ENCODE measurements around the gene CDKL2. TPM values are rescaled to one million over a fixed set of nuclear protein-coding genes. Genes with fewer than 3 reads are reported as not detected.

The CDKL2 gene
- total RNA-seq, 1 donor from 2014 or later, result under 0.01 TPM

DNA sequence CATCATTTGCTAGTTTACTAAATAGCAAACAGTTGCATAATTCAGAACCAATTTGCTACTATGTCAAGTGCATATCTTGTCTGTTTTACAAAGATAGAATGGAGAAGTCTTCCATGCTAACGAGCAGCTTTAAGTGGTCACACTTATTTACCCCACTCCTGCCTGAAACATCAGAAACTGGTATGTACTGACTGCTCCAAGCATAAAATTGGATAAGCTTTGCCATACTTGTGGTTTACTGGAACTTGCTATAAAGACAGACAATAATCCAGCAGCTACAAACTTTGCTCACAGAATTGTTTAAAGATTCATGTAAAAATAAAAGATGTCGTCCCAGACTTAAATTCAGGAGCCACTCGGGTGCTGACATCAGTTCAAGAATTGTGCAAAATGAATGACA, 13.3 kb upstream of the CDKL2 start:
- no peak for DNase-seq (ENCODE audit: low read depth in 2 of 2)

DNA sequence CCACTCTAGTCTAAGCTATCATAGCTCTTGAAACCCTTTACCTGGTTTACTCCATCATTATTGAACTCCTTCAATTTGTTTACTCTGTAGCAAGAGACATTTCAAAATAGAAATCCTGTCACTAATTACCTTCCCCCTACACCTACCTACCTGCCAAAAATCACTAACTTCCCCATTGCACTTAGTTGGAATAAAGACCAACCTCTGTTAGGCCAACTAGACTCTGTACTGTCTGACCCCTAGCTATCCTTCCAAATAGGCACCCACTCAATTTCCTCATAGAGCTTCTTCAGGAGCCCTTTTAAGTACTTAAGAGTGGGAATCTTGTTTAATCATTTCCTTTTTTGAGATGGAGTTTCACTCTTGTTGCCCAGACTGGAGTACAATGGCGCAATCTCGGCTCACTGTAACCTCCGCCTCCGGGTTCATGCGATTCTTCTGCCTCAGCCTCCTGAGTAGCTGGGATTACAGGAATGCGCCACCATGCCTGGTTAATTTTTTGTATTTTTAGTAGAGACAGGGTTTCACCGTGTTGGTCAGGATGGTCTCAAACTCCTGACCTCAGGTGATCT, 8.9 kb upstream of the CDKL2 start:
- no peak for DNase-seq (ENCODE audit: low read depth in 2 of 2)

DNA sequence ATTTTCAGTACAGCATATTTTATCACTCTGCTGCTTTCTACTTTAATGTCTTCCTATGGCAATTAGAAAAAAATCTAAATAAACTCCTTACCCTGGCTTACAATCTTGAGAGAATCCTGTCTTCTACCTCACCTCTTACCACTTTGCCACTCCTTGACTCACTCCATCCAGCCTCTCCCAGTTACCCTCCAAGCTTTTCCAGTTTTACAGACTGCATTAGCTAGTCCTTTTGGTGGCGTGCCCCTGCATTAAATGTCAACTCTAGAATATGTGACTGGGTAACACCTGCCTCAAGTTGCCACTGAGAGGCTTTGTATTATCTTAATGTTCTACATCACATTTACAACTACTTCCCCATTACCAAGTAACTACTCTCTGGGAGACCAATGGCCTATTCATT, 7.5 kb upstream of the CDKL2 start:
- DNase-seq (ENCODE audit: low read depth in 2 of 2), result no peak

DNA sequence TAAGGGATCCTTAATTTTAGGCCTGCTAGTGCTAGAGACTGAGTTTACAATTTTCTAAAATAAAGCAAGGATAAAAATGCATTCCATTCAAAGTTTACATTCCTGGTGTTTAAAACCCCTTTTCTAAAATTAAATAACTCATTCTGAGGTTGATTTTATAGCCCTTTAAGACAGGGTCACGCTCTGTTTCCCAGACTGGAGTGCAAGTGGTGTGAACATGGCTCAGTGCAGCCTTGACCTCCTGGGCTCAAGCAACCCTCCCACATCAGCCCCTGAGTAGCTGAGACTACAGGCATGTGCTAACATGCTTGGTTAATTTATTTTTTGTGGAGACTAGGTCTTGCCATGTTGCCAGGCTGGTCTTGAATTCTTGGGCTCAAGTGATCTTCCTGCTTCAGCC, 6.8 kb upstream of the CDKL2 start:
- no peak for DNase-seq (ENCODE audit: low read depth in 2 of 2)

DNA sequence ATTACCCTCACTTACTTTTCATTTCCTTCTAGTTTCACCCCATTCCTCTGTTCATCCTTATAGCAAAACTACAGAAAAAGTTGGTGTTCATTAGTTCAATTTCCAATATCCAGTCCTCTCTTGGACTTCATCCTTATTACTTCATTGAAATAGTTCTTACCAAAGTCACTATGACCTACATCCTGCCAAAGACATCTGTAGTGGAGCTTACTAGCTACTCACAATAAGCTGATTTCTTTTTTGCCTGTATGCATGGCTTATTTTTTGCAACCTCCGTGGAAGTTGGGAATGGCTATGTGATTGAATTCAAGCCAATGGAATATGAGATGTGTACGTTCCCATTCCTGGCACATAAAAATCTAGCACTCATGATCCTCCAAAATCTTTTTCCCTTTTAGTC, 4.6 kb upstream of the CDKL2 start:
- no peak for DNase-seq (ENCODE audit: low read depth in 2 of 2)

DNA sequence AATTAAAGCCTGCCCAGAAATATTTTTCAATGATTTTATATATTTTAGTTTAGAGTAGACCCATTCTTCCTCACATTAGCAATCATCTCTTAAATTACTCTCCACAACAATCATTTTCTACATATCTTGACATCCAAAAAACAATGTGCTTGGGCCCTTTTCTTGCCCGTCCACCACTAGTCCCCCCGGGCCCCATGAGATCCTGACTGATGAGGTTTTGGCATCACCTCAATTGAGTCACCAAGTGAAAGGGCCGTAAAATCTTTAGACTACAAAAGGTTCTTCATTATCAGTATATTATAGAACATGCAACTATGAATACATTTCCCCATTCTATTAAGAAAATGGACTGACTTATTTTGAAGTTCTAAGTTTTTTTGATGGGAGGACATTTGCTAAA, 4.0 kb upstream of the CDKL2 start:
- no peak for DNase-seq (ENCODE audit: low read depth in 2 of 2)

DNA sequence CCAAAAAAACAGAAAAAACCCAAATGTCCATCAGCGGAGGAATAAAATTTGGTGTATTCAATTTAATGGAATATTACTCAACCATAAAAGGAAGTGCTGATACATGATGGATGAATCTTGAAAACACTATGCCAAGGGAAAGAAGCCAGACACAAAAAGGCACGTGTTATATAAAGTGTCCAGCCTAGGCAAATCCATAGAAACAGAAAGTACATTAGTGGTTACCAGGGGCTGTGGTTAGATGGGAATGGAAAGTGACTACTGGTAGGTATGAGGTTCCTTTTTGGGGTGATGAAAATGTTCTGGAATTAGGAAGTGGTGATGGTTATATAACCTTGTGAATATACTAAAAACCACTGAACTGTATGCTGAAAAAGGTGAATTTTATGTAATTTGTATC, 3.5 kb upstream of the CDKL2 start:
- DNase-seq (ENCODE audit: low read depth in 2 of 2), result peak; percentile 7 to 20

DNA sequence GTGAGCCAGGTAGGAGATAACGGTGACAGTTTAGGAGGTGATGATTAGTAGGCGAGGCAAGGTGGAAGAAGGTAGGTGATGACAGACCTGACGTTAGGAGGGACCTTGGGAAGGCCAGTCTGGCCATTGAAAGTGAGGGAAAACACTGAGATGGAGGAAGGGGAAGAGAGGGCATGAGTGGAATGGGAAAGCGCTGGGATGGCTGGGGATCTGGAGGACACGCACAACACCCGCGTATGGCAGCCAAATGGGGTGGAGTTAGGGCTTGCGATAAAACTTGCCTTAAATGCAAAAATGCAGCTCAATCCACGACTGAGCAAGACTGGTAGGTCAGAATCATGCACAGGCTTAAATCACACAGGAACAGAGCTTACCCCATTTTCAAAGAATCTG, 605 bp upstream of the CDKL2 start:
- DNase-seq (ENCODE audit: low read depth in 2 of 2), result no peak

DNA sequence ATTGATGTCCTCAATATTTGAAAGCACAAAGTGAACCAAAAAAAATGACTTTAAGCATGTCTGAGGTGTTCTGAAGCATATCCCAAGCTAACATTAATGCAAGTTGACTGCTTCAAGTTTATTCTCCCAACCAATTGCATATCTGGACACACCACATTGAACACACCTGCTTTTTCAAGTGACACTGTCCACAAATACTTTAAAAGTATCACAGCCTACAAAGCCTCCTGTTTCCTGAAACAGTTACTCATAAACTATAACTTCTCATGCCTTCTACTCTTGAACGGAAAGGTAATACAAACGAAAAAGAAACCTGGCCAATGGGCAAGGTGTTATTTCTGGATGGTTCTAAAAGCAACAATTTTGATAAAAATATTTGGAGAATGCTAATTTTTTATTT, 1.1 kb downstream of the CDKL2 start:
- DNase-seq (ENCODE audit: low read depth in 2 of 2), result no peak

DNA sequence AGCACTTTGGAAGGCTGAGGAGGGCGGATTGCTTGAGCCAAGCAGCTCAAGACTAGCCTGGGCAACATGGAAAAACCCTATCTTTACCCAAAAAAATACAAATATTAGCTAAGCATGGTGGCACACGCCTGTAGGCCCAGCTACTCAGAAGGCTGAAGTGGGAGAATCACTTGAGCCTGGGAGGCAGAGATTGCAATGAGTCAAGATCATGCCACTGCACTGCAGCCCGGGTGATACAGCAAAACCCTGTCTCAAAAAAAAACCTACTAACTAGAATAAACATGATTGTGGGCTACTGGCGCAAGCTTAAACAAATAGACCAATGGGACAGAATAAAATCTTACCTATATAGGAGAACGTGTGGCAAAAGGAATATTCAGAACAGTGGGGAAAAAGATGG, 7.3 kb downstream of the CDKL2 start:
- no peak for DNase-seq (ENCODE audit: low read depth in 2 of 2)

DNA sequence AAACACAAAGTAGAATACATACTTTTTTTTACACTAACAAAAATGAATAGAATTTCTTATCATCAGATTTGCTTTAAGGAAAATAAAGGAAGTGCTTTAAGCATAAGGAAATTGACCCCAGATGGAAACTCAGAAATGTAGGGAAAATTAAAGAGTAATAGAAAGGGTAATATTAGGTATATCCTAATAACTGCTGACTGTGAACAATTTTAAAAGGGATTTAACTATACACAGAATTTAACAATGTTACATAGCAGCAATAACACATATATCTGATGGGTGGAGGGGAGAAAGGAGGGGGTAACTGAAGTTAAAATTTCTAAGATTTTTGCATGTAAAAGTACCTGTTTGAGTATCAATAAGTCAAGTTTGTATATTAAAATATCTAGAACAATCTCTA, 8.6 kb downstream of the CDKL2 start:
- no peak for DNase-seq (ENCODE audit: low read depth in 2 of 2)

DNA sequence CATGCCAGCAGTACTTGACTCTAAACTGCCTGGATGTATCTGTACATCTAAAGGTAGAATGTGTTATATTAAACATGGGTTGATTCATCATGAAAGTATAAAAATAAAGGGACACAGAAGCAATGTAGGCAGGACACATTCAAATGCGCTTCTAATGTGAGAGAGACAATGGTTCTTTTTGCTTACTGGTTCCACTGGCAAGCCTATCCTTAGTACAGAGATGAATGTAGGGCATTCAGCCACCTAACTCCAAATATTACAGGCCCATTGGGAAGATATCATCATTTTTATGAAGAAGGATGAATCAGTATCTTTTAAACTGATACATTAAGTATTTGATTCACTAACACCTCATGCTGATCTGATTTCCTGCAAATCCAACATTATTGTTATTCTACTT, 18.0 kb downstream of the CDKL2 start:
- no peak for DNase-seq (ENCODE audit: low read depth in 2 of 2)

DNA sequence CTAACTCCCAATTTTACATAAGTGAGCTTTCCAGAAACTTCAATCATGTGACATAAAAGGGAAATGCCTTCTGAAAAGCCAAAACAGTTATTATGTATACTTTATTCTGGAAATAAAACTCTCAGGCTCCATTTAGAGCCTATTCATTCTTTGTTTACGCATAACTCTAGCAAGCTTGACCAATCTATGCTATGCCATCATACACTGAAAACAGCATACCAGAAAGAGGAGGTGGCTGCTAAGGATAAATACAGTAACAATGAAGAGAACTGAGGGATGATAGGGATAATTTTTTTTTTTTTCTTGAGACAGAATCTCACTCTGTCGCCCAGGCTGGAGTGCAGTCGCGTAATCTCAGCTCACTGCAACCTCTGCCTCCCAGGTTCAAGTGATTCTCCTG, 24.4 kb downstream of the CDKL2 start:
- no peak for DNase-seq (ENCODE audit: low read depth in 2 of 2)

DNA sequence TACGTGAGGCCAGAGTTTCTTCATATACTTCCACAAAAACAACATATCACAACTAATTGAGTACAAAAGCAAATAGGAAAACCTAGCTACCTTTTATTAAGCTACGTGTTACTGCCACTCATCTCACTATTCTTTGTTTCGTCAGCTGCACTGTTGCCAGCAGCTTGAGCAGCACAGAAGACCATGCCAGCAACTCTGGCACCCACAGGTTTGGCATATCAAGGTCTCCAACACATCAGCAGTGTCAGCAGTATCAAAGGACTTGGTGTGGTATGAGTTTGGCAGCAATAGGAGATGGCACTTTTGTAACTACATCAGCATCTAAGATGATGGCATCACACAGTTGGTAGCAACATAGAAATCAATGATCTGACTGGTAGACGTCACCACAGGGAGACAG, 30.7 kb downstream of the CDKL2 start:
- no peak for DNase-seq (ENCODE audit: low read depth in 2 of 2)

DNA sequence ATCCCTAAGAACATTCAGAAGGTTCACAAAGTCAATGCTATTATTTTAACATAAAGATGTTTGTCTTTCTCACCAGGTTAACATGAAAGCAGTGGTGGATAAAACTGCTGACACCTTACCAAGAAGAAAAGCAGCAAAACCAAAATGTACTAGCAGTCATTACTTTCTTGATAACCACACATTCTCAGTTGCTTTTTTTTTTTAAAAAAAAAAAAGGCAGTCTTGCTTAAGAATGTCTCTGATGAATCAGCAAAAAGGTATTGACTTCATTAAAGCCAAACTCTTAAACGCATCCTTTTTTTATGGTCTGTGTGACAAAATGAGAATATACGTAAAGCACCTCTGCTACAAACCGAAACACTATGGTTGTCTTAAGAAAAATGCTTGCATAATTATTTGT, 31.9 kb downstream of the CDKL2 start:
- no peak for DNase-seq (ENCODE audit: low read depth in 2 of 2)

DNA sequence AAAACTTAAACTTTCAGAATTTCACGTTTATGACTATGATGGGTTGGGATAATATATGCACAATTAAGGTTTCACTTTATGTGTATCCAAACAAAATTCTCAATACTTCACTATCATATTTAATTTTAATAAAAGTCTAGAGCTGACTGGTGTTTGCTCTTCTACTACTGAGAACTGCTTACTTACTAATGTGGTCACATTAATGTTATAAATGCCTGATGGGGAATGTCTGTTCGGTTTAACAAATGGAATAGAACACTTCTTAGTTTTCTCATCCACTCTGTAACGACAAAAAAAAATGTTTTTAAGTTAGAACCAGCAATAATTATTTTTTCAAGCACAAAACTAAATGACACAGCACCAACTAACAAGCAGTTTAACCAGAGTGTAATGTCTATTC, 34.3 kb downstream of the CDKL2 start:
- DNase-seq (ENCODE audit: low read depth in 2 of 2), result no peak

DNA sequence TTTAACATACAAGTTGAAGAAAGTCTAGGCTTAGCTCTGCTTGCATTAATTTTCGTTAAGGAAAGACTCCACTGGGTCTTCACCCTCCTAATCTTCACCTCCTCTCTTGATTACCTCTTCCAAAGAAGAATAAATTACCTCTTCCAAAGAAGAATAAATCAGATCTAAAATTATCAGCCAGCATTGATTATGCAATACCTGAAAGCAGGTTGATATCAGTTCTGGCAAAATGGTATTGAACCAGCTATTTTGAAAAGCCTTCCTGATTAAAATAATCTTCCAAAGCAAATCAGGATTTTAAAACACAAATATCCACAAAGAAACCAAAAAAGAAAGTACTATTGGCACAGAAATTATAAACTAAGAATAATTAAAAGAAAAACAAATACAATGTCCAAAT, 36.9 kb downstream of the CDKL2 start:
- DNase-seq (ENCODE audit: low read depth in 2 of 2), result no peak

DNA sequence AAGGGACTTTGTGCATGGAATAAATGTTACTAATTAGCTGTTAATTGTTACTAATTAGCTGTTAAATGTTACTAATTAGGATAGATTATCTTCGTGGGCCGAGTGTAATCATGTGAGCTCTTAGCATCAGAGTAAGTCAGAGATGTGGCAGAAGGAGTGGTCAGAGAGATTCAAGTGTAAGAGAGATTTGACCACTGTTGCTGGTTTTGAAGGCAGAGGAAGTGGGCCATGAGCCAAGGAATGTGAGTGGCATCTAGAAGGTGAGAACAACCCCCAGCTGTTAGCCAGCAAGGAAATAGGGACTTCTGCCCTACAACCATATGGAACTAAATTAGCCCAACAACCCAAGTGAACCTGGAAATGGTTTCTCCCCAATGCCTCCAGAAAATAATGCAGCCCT, 46.3 kb downstream of the CDKL2 start:
- DNase-seq (ENCODE audit: low read depth in 2 of 2), result no peak

DNA sequence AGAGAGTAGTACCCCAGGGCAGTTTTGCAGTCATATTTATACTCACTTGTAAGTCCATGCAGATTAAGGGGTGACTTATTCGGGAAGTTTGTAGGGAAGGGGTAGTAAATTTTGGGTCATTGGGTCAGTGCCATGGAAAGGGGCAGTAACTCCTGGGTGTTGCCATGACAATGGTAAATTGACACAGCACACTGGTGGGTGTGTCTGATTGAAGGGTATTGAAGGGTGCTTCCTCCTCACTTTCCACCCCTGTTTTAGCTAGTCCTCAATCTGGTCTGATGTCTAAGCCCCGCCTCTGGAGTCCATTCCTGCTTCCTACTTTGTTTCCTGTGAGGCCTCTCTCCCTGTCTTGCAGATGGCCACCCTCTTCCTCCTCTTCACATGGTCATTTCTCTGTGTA, 62.6 kb downstream of the CDKL2 start:
- no peak for DNase-seq (ENCODE audit: low read depth in 2 of 2)

DNA sequence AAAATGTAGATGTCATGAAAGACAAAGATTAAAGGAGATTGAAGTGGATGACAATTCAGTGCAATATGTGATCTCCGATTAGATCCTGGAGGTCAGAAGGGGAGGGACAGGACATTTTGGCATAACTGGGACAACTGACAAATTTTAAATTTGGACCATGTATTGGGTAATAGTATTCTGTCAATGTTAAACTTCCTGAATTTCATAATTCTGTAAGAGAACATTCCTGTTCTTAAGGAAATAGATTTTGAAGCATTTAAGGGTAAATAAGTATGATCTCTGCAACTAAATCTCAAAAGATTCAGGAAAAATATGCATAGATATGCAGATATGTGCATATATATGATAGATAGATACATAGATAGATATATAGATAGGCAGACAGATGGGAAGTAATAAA, 63.4 kb downstream of the CDKL2 start:
- DNase-seq (ENCODE audit: low read depth in 2 of 2), result no peak

DNA sequence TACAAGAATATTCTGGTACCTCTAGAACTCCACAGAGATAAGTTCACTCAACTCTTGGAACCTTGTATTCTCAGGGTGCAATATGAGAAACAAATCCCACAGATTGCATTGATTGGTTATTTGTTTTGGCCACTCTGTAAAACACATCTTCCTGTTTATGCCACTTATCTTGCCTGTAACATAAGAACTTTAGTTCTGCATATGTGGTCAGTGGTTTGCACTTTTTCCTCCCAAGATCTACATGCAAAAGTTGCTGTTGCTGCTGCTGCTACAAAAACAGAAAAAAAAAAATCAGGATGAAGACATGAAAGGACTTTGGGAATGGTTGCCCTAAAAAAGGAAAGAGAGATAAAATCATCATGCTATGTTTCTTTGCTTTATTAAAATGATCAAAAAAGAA, 64.8 kb downstream of the CDKL2 start:
- no peak for DNase-seq (ENCODE audit: low read depth in 2 of 2)

DNA sequence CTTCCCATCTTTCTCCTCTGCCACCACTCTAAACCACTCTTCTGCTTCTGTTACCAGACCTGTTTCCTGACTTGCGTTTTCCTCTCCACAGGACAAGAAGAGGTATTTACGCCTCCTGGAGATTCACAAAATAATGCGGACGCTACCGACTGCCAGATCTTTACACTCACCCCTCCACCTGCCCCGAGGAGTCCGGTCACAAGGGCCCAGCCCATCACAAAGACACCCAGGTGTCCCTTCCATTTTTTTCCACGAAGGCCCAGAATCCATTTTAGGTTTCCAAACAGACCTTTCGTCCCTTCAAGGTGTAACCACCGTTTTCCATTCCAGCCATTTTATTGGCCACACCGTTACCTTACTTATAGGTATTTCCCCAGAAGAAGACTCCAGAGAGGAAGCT, 66.3 kb downstream of the CDKL2 start:
- DNase-seq (ENCODE audit: low read depth in 2 of 2), result no peak

DNA sequence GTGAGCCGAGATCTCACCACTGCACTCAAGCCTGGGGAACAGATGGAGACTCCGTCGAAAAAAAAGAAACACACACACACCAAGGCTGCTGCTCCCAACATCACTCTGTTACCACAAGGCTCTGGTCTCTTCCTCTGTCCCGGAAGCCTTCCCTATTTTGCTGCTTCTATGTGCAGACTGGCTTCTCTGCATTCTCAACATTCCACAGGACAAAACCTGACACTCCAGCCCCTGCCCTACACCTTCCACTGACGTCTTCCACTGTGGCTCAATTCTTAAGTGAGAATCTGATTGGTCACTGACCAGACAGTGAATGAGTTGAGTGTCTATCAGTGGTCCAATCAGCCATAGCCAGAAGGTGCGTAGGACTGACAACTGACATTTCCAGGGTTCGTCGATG, 68.5 kb downstream of the CDKL2 start:
- DNase-seq (ENCODE audit: low read depth in 2 of 2), result no peak

DNA sequence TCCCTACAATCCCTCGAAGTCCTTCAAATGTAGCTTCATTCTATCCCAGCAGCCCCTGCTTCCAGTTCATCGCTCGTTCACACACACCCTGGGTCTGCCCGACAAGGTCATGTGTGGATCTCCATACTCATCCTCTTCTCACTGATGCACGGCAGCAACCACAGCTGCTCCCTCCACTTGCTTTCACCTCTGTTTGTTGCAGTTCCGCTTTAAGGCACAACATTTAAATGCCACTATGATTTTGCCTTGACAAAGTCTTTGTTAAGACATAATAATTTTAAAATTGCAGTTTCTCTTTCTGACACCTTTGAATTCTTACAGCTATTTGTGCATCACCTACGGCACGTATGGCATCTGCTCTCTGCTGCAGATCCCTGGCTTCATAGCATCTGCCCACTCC, 72.6 kb downstream of the CDKL2 start:
- no peak for DNase-seq (ENCODE audit: low read depth in 2 of 2)

Measured in lung microvascular endothelial cell (primary cell).